Stimulated activated CD4-positive, alpha-beta T cell treated with anti-CD3 and anti-CD28 coated beads, Interleukin-15, amount 100 ng/mL, for 48 hours (primary cell): ENCODE data around the gene PAPPA2.

Experiments used
- DNase-seq, 2 donors: peaks; one replicate each; pipeline ENCODE4 v3.0.0-alpha.2; 2020; ENCODE audit warnings: low read depth in 2 of 2

The PAPPA2 gene

DNA sequence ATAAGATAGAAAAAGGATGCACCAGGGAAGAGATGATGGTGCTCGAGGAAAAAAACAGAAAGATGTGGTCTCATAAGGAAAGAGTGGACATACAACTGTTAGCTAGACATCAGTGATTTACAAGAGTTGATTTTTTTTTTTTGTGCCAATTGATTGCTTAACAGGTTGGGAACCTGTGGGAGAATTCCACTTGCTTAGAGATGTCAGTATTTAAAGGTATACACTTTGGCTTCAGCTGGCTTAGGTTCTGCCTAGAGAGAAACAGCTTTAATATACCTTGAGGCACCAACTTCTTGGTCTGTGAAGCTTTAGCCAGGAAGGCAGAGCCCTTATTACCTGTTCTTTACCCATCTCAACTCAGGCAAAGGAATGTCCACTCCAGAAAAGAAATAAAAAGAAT, 303.8 kb downstream of the PAPPA2 start:
- DNase-seq: no peak

DNA sequence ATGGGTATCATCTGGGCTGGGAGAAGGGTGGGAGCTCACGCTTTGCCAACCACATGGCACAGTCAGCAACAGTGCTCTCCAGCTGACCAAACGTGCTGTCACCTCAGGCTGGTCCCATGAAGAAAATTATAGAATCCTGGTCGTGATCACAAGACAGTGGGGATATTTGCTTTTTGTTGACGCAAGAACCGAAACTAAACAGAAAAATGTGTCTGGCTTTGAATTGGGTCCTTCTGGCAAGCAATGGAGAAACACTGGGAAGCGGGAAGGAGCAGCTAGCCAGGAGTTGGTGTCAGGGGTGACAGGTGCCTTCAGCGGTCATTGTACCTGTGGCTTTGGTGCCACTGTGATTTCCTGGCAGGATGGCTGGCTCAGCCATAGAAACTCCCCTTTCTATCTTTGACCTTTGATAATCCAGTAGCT, 304.8 kb downstream of the PAPPA2 start:
- no peak for DNase-seq

DNA sequence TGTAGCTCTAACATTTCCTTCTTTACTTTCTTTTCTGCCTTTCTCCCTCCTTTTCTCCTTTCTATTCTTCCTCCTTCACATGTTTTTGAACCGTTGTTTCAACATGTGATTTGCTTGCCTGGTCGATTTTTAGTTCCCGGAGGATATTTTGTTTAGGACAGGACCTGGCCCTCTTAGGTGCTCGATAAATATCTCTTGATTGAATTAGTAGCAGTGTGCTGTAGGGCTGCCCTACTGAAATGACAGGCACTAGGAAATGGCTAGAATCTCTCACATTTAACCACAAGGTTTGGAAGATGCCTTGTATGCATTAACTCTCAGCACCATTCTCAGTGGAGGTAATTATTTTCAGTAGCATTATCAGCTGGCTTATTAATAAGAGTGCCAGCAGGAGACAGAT, 305.6 kb downstream of the PAPPA2 start:
- no peak for DNase-seq

DNA sequence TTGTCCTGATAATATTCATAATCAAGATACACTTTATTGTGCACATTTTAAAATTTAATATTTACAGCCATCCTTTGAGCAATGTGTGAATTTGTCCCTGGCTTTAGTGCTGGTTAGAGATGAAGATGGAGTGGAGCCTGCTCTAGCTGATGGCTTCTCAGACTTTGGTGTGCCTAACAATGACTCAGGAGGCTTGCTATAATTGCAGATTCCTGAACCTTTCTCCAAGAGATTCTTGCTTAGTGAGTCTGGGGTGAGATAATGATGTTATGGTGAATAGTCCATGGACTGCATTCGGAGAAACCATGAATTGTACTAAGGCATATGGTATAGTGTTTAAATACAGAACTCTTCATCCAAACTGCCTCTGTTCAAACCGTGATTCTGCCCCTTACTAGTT, 307.1 kb downstream of the PAPPA2 start:
- DNase-seq: no peak

DNA sequence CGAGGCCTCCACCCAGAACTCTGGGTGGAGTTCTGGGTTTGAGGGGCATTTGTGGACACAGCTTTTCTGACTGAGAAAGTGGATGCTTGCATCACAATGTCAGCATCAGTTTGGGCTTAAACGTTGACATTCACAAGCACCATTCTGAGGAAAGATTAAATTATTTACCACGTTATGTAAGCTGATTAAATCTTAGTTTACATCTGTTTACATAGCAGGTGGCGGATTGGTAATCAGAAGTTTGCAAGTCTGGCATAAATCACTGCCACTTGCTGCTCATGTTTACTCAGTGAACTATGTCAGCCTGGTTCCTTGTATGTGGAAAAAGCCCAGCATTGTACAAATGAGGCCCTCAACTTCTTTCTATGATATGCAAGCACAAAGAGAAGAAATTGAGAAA, 310.1 kb downstream of the PAPPA2 start:
- no peak for DNase-seq

DNA sequence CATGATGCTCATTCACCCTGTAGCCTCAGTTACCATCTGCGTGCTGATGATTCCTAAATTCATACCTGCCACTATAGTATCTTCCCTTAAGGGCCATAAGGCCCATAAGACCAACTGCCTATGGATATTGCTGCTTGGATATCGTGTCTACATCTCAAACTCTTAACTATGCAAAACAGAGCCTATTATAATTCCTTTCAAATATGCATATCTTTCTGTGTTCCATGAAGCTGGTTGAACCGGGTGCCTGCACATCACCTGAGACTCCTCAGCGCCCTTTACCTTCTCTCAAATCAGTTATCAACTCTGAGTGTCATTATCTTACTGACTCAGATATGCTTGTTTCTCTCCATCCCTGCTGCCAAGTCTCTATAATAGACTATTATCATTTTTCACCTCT, 311.2 kb downstream of the PAPPA2 start:
- no peak for DNase-seq

DNA sequence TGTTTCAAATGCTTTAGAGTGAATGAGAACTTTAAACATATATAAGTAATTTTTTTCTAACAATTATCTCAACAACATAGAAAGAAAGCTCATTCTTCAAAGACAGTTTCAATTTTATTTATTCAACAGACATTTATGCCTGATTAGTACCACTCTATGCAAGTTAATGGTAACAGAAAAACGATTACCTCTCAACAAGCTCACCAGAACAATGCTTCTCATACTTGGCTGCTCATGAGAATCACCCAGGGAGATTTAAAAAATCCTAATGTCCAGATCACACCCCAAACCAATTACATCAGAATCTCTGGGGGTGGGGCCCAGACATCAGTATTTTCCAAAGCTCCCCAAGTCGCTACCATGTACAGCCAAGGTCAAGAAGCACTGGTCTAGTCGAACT, 312.4 kb downstream of the PAPPA2 start:
- no peak for DNase-seq

DNA sequence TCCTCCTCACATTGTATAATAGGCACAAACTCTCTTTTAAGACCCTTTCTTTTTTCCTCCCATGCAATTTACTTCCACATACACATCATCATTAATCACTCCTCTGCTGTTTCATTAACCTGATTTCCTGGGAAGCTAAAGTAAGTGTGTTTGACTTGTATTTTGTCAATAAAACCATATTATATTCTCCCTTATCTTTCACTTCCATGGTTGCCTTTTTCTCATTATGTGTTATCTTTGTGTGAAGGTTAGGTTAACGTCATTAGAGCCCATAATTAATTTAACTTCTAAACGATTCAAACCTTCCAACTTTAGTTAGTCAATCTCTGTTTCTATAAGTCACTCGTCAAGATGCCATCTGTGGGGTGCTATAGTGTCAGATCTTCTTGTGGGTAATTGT, 313.0 kb downstream of the PAPPA2 start:
- DNase-seq: no peak

DNA sequence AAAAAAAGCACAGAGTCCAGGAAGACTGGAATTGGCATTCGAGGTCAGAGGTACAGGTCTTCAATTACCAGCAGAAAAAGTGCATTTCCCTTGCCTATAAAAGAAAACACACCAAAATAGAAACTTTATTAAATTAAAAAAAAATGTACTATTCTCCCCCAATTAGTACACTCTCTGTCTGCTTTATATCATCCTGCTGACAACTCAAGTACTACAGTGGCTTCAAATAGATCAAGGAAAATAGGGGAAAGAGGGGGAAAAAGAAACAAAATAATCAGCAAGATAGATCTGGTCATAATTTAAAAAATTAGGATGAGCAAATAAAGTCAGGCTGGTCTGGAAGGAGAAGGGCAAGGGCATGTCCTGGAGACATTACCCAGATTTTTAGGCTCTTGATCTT, 315.1 kb downstream of the PAPPA2 start:
- DNase-seq: no peak

DNA sequence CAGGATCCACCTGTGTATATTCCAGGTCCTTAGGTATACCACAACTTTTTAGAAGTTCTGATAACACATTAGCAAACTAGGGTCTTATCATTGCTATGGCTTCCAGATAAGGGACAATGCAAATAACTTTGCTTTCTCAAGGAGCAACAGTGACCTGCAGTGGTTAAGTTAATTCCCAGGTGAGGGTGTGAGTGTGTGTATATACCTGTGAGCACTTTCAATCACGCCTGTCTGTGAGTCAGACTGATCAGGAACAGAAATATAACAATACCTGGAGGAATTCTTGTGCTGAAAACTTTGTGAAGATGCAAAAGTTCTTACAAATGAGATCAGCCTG, 317.0 kb downstream of the PAPPA2 start:
- DNase-seq: no peak

DNA sequence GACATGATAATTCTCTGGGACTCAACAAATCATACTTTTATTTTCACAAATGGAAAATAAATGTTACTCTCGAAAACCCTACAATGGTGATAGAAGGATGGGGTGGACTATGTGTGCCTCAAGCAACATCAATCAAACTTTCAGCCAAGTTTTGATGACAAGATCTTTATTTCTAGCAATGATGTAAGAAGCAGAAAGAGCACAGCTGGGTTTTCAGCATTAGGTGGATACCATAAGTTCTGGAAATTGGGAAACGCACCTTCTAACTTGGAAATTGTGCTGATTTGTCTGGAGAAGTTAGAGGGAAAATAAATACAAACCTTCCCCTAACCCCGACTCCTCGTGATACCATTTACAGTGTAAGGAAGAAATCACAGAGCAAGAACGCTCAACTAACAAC, 320.3 kb downstream of the PAPPA2 start:
- no peak for DNase-seq

DNA sequence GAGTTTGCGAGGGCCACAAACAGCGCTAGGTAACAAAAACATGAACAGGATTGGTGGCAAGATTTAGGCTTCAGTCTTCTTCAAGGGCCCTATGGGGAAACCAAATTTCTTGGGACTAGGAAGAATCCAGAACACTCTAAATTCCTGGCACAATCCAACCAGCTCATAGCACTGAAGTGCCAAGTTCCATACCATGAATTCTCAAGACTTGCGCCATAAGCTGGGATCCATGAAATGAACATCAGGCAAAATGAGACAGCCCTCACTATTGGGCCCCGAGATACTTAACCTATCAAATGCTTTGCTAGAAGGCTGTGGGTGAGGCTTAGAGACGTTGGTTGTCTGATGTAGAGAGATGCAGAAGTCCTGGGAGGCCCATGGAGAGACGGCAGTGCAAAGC, 322.1 kb downstream of the PAPPA2 start:
- no peak for DNase-seq

DNA sequence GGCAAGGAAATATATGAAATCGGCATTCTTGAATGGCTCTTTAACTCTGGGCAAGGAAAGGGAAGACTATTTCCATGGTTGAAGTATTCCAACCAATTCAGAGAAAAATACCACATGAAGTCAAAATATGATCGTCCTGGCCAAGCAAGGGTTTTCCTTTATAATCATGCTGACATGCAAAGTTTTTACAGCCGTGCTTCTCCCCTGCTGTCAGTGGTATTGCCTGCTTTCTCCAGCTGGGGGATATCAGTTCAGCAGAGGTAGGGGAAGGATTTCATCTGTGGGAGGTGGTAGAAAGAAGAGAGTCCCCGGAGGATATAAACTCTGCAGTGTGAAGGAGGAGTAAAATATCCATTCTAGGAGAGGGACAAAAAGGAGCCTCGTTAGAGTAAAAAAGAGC, 322.8 kb downstream of the PAPPA2 start:
- no peak for DNase-seq

DNA sequence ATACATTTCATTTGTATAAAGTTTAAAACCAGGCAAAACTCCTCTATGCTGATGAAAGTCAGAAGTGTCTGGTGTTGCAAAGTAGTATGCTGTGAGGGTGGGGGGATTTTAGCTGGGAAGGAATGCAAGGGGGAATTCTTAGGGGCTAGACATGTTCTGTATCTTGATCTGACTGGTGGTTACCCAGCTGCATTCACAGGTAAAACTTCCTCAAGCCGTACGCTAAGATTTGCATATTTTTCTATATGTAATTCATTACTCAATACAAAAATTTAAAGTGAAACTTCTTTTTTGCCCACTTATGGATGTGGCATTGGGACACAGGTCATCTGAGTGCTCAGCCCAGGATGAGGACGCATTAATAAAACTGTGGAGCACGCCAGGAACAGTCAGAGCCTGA, 323.3 kb downstream of the PAPPA2 start:
- no peak for DNase-seq

DNA sequence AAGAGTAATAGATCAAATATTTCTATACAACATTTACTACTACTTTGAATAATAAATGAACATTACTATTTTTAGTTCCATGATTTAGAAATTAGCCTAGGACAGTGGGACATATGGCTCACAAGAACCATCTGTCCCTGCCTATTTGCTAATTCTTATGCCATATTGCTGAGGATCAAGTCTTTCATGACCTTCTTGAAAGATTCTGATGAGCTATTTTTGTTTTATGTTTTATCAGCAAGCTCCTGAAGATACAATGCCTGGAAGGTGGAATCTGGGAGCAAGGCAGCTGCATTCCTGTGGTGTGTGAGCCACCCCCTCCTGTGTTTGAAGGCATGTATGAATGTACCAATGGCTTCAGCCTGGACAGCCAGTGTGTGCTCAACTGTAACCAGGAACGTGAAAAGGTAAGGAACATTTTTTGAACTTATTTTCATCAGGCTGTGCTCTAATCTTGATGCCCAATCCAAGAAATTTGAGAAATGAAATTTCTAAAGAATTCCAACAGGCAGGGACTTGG, 326.7 kb downstream of the PAPPA2 start:
- DNase-seq: no peak

DNA sequence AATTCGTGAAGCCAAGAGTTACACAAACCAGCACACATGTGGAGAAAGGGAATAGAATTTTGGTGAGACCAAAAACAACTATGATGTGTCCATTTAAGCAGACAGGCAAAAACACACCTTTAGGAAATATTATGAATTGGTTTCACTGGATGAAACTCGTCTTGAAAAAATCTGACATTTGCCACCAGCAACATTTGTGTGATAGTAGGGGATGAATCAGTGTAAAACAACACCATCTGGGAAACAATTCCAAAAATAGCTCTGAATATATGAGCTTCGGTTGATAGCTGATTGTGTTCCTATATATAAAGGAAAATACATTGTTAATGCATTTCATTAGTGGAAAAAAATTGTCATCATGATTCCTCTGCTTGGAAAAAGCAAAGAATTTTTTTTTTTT, 327.8 kb downstream of the PAPPA2 start:
- no peak for DNase-seq

DNA sequence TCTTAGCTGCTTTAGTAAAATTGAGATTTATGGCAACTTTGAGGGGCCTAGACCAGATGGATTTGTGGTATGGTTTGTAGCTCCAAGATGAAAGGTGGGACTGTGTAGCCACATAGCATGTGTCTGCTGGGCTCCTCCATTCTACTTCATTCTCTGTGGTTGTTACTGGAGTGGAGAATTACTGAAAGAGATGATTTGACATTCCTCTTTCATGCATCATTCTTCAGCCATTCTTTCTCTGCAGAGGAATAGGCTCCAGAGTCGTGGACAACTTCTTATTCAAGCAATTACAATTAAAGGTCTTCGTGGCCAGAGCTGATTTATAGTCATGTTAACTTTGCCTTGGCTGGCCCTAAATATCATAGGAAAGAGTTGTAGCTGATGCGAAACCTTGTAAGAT, 328.9 kb downstream of the PAPPA2 start:
- no peak for DNase-seq

DNA sequence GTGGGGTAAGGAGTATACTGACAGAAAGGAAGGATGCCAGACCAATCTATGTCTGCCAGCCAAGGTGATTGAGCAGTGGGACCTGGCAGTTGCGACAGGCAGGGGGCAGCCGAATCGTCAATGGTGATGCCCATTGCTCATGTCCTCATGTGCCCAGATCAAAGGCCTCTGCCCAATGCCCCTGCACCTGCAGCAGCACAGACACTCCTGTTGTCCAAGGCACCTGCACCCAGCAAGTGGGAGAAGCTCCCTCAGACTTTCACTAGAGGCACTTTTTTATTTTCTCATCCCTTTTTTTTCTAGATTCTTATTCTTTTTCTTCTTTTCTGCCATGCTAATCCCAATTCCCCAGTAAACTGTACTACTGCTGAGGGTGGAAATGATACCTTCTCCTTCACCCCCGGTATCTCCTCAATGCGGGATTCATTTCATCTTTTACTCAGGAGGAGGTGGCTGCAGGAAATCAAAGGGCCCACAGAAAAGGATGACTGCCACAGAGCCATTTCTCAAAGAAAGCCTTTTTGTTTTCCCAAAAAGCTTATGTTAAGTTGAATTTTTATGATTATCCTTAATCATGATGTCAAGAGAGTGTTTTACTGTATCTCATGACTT, 332.0 kb downstream of the PAPPA2 start:
- no peak for DNase-seq

DNA sequence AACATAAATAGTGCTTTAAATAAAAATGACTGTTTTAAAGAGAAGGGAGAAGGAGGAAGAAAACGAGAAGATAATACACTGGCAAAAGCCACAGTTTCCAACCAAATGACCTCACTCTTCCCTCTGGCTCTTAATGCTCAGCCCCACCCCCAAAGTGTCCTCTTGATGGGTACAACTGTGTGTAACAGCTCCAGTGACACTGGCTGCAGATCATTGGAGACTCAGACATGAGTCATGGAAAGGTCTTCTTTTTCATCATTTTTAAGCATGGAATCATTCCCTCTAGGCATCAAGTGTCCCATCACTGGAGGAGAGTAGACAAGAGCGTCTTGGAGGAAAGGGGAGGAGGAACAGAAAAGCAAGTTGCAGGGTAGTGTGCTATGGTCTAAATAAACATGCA, 333.0 kb downstream of the PAPPA2 start:
- DNase-seq: no peak

DNA sequence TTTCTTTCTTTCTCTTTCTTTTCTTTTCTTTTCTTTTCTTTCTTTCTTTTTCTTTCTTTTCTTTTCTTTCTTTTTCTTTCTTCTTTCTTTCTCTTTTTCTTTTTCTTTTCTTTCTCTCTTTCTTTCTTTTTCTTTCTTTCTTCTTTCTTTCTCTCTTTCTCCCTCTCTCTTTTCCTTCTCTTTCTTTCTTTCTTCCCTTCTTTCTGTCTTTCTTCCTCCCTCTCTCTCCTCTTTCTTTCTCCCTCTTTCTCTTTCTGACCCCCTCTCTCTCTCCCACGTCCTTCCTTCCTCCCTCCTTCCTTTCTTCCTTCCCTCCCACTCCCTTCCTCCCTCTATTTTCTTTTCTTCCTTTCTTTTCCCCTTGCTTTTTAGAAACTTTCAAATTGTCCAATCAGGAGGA, 333.6 kb downstream of the PAPPA2 start:
- no peak for DNase-seq

DNA sequence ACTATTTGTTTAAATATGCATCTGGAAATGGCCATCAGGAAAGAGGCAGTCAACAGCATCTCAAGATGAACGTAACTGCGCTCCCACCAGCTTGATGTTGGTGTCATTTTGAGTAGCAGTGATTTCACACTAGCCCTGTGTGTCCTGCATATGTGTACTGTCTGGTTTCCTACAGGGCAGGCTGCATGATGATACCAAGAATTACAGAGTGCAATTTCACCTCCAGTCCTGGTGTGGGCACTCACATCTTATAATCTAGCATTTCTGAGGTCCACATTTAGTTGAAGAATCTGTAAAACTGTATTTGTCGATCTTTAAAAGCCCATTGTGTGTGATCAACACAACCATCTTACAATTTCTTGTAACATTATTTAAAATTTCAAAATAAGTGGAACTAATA, 336.4 kb downstream of the PAPPA2 start:
- DNase-seq: no peak

DNA sequence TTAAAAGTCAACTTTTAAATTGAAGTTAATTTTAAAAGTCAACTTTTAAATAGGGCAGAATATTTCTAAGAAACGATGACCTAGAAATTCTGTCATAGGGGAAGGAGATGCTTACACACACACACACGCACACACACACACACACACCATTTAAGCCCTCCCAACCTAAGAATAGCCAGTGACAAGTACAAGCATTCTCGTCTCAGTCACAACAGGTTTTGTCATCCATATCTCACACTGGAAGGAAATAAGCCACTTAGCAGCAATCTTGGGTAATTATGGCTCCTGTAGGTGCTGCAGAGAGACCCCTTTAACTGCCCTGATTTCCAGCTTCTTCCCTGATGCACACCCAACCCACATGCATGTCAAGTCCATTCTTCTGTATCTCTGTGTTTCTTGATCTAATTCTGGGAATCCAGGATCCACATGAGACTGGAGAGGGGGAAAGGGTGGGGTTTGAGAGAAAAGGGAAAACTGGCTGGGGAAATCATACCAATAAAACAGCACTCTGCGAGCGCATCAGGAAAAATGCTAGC, 338.1 kb downstream of the PAPPA2 start:
- no peak for DNase-seq

DNA sequence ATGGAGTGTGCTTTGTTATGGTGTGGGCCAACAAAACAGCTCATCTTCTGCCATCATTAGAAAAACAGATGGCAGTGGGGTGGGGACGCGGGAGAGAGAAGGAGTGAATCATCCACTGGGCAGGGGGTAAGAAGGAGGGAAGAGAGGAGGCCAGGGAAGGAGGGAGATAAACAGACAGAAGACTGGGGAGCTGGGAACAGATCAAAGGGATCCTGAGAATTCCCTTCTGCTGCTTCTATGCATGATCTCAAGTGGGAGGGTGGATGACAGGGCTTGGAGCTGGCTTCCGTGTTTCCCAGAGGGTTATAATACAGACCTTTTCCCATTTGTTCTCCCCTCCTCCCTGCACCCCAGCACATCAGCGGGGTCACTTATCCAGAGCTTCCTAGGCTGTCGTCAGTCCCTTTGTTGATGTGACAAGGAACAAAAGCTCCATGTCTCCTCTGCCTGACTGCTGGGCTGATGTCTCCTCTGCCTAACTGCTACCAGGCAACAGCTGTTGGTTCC, 338.6 kb downstream of the PAPPA2 start:
- no peak for DNase-seq

DNA sequence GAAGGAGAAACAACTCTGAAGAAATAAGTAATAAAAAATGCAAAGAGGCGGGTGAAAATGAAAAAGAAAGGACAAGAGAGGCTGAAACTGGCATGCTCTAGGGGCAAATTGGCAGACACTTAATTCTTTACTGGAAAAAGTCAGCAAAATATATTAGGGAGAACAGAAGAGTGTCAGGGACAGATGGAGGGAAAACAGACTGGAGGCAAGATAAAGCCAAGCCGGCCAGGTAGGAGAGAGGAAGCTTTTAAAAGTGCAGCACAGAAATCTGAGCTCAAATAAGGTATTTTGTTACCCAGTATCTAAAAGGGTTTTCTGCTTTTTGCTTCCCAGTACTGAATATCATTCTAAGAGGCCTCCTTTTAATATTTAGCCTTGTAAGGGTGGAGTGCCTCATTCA, 339.3 kb downstream of the PAPPA2 start:
- DNase-seq: no peak
